Measurements from ENCODE around the gene SPPL2A.
"Not testable (repeated sequence)": the region's sequence is repeated elsewhere in the genome, so short reads cannot be mapped to it uniquely, and the experiment has no call there.

SPPL2A gene, protein sequence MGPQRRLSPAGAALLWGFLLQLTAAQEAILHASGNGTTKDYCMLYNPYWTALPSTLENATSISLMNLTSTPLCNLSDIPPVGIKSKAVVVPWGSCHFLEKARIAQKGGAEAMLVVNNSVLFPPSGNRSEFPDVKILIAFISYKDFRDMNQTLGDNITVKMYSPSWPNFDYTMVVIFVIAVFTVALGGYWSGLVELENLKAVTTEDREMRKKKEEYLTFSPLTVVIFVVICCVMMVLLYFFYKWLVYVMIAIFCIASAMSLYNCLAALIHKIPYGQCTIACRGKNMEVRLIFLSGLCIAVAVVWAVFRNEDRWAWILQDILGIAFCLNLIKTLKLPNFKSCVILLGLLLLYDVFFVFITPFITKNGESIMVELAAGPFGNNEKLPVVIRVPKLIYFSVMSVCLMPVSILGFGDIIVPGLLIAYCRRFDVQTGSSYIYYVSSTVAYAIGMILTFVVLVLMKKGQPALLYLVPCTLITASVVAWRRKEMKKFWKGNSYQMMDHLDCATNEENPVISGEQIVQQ

GRCh38 chr15:50765195-50765967 lies at the start of gene SPPL2A:
Gene SPPL2A (minus strand): TSS chr15:50765706. CDS start chr15:50765533, 173 bp downstream.
- peak; percentile 69 for DNase-seq

DNA sequence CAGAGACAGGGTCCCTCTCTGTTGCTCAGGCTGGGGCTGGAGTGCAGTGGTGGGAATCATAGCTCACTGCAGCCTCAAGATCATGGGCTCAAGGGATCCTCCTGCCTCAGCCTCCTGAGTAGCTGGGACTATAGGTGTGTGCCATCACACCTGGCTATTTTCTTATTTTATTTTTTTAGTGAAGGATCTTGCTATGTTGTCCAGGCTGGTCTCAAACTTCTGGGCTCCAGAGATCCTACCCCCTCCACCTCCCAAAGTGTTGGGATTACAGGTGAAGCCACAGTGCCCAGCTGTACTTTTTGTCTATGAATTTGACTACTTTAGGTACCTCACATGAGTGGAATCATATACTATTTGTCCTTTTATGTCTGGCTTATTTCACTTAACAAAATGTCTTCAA lies 49.1 kb upstream of the SPPL2A start:
- no peak for DNase-seq

- DNase-seq = no peak
Observed at GRCh38 chr15:50813865-50814264, 48.4 kb upstream of the SPPL2A start.

- no peak for DNase-seq
Observed at GRCh38 chr15:50813089-50813488, 47.6 kb upstream of the SPPL2A start.

DNA sequence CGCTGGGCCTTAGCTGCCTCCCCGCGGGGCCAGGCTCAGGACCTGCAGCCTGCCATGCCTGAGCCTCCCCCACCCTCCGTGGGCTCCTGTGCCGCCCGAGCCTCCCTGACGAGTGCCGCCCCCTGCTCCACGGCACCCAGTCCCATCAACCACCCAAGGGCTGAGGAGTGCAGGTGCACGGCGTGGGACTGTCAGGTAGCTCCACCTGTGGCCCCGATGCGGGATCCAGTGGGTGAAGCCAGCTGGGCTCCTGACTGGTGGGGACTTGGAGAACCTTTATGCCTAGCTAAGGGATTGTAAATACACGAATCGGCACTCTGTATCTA lies 46.6 kb upstream of the SPPL2A start:
- DNase-seq = not testable (repeated sequence)

- not testable (repeated sequence) for DNase-seq
Observed at GRCh38 chr15:50811461-50812180, 46.1 kb upstream of the SPPL2A start.

- DNase-seq = no peak
Observed at GRCh38 chr15:50810128-50810527, 44.6 kb upstream of the SPPL2A start.

DNA sequence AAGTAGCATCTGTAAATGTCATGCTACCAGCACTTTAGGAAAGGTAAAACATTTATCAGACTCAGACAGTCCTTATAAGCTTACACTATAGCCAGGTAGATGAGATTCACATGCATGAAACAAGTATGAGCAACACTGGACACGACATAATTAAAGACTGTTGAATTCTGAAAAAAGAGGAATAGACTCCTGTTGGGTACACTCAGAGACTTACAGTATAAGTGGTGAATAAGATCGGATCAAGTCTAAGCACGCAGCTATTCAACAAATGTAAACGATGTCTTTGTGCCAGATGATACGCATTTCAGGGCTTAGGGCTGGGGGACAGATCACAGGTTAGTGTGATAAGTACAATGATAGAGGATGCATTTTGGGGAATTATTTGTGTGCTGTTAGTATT lies 43.2 kb upstream of the SPPL2A start:
- DNase-seq = no peak

DNA sequence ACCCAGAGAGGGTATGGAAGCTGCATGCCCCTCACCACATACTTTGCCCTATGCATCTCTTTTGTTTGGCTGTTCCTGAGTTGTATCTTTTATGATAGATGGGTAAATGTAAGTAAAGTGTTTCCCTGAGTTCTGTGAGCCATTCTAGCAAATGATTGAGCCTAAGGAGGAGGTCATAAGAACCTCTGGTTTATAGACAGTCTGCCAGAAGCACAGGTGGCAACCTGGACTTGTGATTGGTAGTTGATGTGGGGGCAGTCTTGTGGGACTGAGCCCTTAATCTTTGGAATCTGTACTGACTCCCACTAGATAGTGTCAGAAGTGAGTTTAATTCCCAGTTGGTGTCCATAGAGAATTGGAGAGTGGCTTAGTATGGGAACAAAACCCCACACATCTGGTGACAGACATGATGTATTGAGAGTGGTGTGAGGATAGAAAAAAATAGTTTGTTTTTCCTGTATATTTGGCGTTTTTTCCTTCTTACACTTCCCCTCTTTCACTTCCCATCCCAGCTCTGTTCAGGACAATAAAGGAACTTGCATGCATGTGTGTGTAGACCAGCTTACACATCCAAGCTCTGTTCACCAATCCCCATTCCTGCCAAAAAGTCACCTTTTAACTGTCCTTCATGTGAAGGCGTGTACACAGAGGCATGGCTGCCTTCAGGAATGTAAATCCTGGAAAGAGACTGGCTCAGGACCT lies 38.1 kb upstream of the SPPL2A start:
- no peak for DNase-seq

- no peak for DNase-seq
Observed at GRCh38 chr15:50800715-50801114, 35.2 kb upstream of the SPPL2A start.

- DNase-seq = no peak
Observed at GRCh38 chr15:50798684-50799083, 33.2 kb upstream of the SPPL2A start.

- DNase-seq = no peak
Observed at GRCh38 chr15:50797926-50798325, 32.4 kb upstream of the SPPL2A start.

GRCh38 chr15:50791486-50791885 lies 26.0 kb upstream of the SPPL2A start:
- DNase-seq = no peak

- no peak for DNase-seq
Observed at GRCh38 chr15:50790778-50791453, 25.4 kb upstream of the SPPL2A start.

GRCh38 chr15:50786871-50787270 lies 21.4 kb upstream of the SPPL2A start:
- DNase-seq = no peak

GRCh38 chr15:50786438-50786837 lies 20.9 kb upstream of the SPPL2A start:
- no peak for DNase-seq

DNA sequence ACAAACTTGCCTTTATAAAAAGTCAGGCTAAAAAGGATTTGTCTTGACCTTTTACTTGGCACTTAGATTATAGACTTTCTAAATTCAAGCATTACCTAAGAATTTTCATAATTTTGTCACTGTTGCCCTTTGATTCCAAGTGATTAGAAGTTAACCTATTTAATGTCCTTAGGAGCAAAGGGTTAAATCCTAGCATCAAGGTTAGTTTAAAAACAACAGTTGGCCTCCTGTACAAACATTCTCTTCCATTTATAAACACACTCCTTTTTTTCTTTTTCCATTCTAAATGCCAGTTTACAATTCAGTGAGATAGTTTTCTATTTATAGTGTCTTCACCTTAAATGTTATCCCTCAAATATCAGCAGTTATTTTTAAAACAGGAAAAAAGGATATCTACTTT lies 18.4 kb upstream of the SPPL2A start:
- DNase-seq = no peak

DNA sequence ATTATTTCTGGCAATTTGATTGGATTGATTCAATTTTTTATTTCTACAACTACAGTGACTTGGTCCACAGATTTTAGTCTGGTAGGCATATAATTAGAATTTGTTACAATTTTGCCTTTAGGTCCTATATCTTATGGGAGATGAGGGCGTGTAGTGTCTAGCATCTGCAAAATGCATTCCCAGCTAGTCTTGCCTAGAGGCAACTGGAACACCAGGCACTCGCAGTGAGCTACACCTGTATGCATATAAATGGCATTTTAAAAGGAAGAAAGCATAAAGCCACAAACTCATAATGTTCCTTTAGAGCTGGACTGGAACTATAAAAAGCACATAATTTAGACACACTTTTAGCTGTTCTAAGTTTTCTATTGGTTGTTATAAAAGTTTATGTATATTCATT lies 17.9 kb upstream of the SPPL2A start:
- no peak for DNase-seq

DNA sequence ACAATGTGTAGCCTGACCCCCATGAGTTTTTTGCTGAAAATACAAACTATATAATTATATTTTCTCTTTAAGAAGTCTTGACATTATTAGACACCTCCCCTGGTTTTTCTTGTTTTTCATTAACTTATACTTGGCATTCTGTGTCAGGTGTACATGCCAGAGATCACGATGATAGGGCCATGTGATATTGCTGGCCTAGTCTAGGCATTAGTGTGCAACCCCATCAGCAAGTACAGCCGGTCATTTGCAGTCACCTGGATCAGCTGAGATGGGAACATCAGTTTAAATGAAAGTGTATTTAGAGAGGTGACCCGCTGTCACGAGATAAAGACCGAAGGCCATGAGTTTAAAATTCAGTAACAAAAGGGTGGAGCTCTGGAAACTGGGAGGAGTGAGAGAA lies 12.6 kb upstream of the SPPL2A start:
- DNase-seq = no peak

GRCh38 chr15:50777042-50777441 lies 11.5 kb upstream of the SPPL2A start:
- DNase-seq = no peak

GRCh38 chr15:50774450-50774849 lies 8.9 kb upstream of the SPPL2A start:
- DNase-seq = no peak

DNA sequence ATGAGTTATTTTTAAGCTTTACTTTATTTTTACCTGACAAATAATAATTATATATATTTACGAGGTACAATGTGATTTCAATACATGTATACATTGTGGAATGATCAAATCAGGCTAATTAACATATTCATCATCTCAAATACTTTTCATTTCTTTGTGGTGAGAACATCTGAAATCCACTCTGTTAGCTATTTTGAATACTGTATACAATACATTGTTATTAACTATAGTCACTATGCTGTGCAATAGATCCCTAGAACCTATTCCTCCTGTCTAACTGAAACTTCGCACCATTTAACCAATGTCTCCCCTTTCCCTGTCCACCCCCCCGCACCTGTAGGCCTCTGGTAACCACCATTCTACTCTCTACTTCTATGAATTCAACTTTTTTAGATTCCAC lies 7.9 kb upstream of the SPPL2A start:
- DNase-seq = no peak

Measured in activated T-cell treated with anti-CD3 and anti-CD28 coated beads for 4 hours (primary cell).